GM10266 (cell line): ENCODE data around the gene F2RL2.
"Not testable (repeated sequence)": the region's sequence is repeated elsewhere in the genome, so short reads cannot be mapped to it uniquely, and the experiment has no call there.

Experiments
- DNase-seq: peaks from one replicate; pipeline ENCODE4 v3.0.0; 2012; ENCODE audit errors: extremely low spot score
- CTCF ChIP-seq: IDR thresholded peaks from 2 replicates; pipeline ENCODE4 v1.5.1; 2012; ENCODE audit warnings: mild to moderate bottlenecking, low read depth; ENCODE audit not compliant: control insufficient read depth, insufficient read depth; ENCODE audit errors: missing control alignments

The F2RL2 gene

GRCh38 chr5:76610196-76610595, 13.0 kb downstream of the F2RL2 start:
- no peak for TF ChIP-seq CTCF
- no peak for DNase-seq

GRCh38 chr5:76608833-76609232, 14.4 kb downstream of the F2RL2 start:
- TF ChIP-seq CTCF, result no peak

GRCh38 chr5:76607353-76607871, 15.8 kb downstream of the F2RL2 start:
- no peak for DNase-seq
- no peak for TF ChIP-seq CTCF

More at GRCh38 chr5:76608833-76609232, 14.4 kb downstream of the F2RL2 start:
- peak; percentile 28 for DNase-seq

GRCh38 chr5:76606701-76607100, 16.5 kb downstream of the F2RL2 start:
- DNase-seq, result no peak
- TF ChIP-seq CTCF, result no peak

GRCh38 chr5:76604838-76605237, 18.4 kb downstream of the F2RL2 start:
- no peak for TF ChIP-seq CTCF
- DNase-seq, result no peak

GRCh38 chr5:76603991-76604390, 19.2 kb downstream of the F2RL2 start:
- DNase-seq, result not testable (repeated sequence)

- no peak for DNase-seq
- no peak for TF ChIP-seq CTCF
Observed at GRCh38 chr5:76602094-76602726, 21.0 kb downstream of the F2RL2 start.

GRCh38 chr5:76601470-76601869, 21.7 kb downstream of the F2RL2 start:
- peak; percentile 65 for TF ChIP-seq CTCF
- DNase-seq, result peak; percentile 40
